K562 (cell line): ENCODE data around the gene NRSN2. TPM values are rescaled to one million over a fixed set of nuclear protein-coding genes. Genes with fewer than 3 reads are reported as not detected.

Experiments
- BACH1 ChIP-seq: fragments of 200-800 bp; sonication (Bioruptor generic); IDR thresholded peaks from 2 replicates; pipeline ENCODE4 v1.6.1; 2016; ENCODE audit warnings: missing genetic modification characterization, missing compliant biosample characterization
- BCL6 ChIP-seq: fragments of 250-450 bp; sonication (Bioruptor Pico); IDR thresholded peaks from 2 replicates; pipeline ENCODE4 v1.4.0; 2020
- CBX2 ChIP-seq: fragments of 200-600 bp; sonication (generic); IDR thresholded peaks from one replicate; pipeline ENCODE4 v1.6.1; 2012; ENCODE audit warnings: mild to moderate bottlenecking, low read length, inconsistent platforms; ENCODE audit not compliant: insufficient read depth, poor library complexity, severe bottlenecking
- HMG20A ChIP-seq: fragments of 450-650 bp; formaldehyde crosslinking; conservative IDR thresholded peaks from 2 replicates; pipeline ENCODE4 v1.4.0; 2020; ENCODE audit warnings: mild to moderate bottlenecking, mixed read lengths
- HMGN3 ChIP-seq: IDR thresholded peaks from 2 replicates; pipeline ENCODE4 v1.6.1; 2011; ENCODE audit warnings: borderline replicate concordance, low read depth, mild to moderate bottlenecking, mixed read lengths, low read length; ENCODE audit not compliant: insufficient read length; ENCODE audit errors: extremely low read depth
- KLF10 ChIP-seq: fragments of 250-450 bp; sonication (Bioruptor Pico); IDR thresholded peaks from 2 replicates; pipeline ENCODE4 v1.6.1; 2021; ENCODE audit warnings: matching md5 sums
- NFIX ChIP-seq: fragments of 250-450 bp; sonication (Bioruptor Pico); IDR thresholded peaks from 2 replicates; pipeline ENCODE4 v1.4.0; 2020; ENCODE audit warnings: low read depth, mild to moderate bottlenecking, moderate library complexity
- NR2C1 ChIP-seq, 2 experiments: fragments of 450-650 bp; IDR thresholded peaks; 2 replicates each; pipeline ENCODE4 v1.6.1; 2017; ENCODE audit warnings: mild to moderate bottlenecking in 2 of 2, antibody characterized with exemption in 1 of 2, inconsistent platforms in 1 of 2, missing compliant biosample characterization in 1 of 2, missing genetic modification characterization in 1 of 2
- NR2F6 ChIP-seq: fragments of 450-650 bp; formaldehyde crosslinking; IDR thresholded peaks from 2 replicates; pipeline ENCODE4 v1.4.0; 2020; ENCODE audit warnings: mild to moderate bottlenecking
- PKNOX1 ChIP-seq: fragments of 450-650 bp; IDR thresholded peaks from 2 replicates; pipeline ENCODE4 v1.6.1; 2016
- RBM14 ChIP-seq: fragments of 200-400 bp; formaldehyde crosslinking; IDR thresholded peaks from 2 replicates; pipeline ENCODE4 v1.6.1; 2018; ENCODE audit warnings: low read depth, mild to moderate bottlenecking, low read length, moderate library complexity, borderline replicate concordance; ENCODE audit not compliant: insufficient read depth
- RFX1 ChIP-seq: fragments of 450-650 bp; IDR thresholded peaks from 2 replicates; pipeline ENCODE4 v1.6.1; 2016; ENCODE audit warnings: mild to moderate bottlenecking, moderate library complexity
- SAFB ChIP-seq: fragments of 200-400 bp; formaldehyde crosslinking; IDR thresholded peaks from 2 replicates; pipeline ENCODE4 v1.6.1; 2017; ENCODE audit warnings: low read depth, low read length, borderline replicate concordance
- SMAD2 ChIP-seq: fragments of 150-350 bp; IDR thresholded peaks from 2 replicates; pipeline ENCODE4 v1.6.1; 2014; ENCODE audit warnings: low read depth, mild to moderate bottlenecking, low read length
- SP2 ChIP-seq: IDR thresholded peaks from 2 replicates; pipeline ENCODE4 v1.6.1; 2011; ENCODE audit warnings: mild to moderate bottlenecking, low read depth, low read length, moderate library complexity; ENCODE audit not compliant: poor library complexity, severe bottlenecking; ENCODE audit errors: extremely low read depth
- ZBTB17 ChIP-seq: fragments of 450-650 bp; formaldehyde crosslinking; IDR thresholded peaks from 2 replicates; pipeline ENCODE4 v1.4.0; 2020; ENCODE audit warnings: mild to moderate bottlenecking
- ZFPM2 ChIP-seq: fragments of 250-450 bp; sonication (Bioruptor Pico); IDR thresholded peaks from 2 replicates; pipeline ENCODE4 v1.5.1; 2022; ENCODE audit warnings: mild to moderate bottlenecking
- ZNF24 ChIP-seq: fragments of 450-650 bp; IDR thresholded peaks from 2 replicates; pipeline ENCODE4 v1.6.1; 2016
- ZNF79 ChIP-seq: fragments of 250-450 bp; sonication (Bioruptor Pico); IDR thresholded peaks from 2 replicates; pipeline ENCODE4 v1.4.0; 2020; ENCODE audit warnings: low read depth, mild to moderate bottlenecking, moderate library complexity
- polyA plus RNA-seq, 8 experiments: library from polyadenylated mRNA; depleted of rRNA in 4 of 8; stranded (reverse) in 5 of 8; unstranded in 3 of 8; fragments of >200 nt; fragmentation: Nextera tagmentation in 2 of 8; fragmentation: Illumina TruSeq in 1 of 8; extraction: Ambion mirVana in 2 of 8; extraction: Trizol in 1 of 8; gene quantifications; 2 replicates each; pipeline versions ENCODE4 v1.2.1 to v1.2.3, GENCODE V29; 2011 to 2014; ENCODE audit warnings: inconsistent platforms in 1 of 8, missing spikeins in 1 of 8
- total RNA-seq, 7 experiments: library from RNA; depleted of rRNA in 6 of 7; stranded (reverse); fragments of >200 nt in 6 of 7; fragmentation: Illumina TruSeq in 2 of 7; extraction: Trizol in 2 of 7; gene quantifications; 2 replicates each; pipeline versions ENCODE4 v1.2.1 to v1.2.3, GENCODE V29; 2011 to 2021; ENCODE audit warnings: low replicate concordance in 1 of 7
- TF ChIP-seq, protein P1 (sequence below), 3 experiments: IDR thresholded peaks in 2 of 3; conservative IDR thresholded peaks in 1 of 3; 2 replicates each; pipeline ENCODE4 v1.5.1; 2011 to 2012; ENCODE audit warnings: low read length in 3 of 3, mild to moderate bottlenecking in 3 of 3, control low read depth in 2 of 3, improper control_type of control experiment in 1 of 3, inconsistent platforms in 1 of 3, low read depth in 1 of 3, mixed read lengths in 1 of 3, moderate library complexity in 1 of 3; ENCODE audit not compliant: insufficient read depth in 2 of 3
- TF ChIP-seq, protein P2 (sequence below): fragments of 200-800 bp; sonication (Bioruptor generic); IDR thresholded peaks from 2 replicates; pipeline ENCODE4 v1.6.1; 2017; ENCODE audit warnings: missing genetic modification characterization, missing compliant biosample characterization
- TF ChIP-seq, protein P3 (sequence below), 2 experiments: fragments of 450-650 bp; IDR thresholded peaks; 2 replicates each; pipeline ENCODE4 v1.6.1; 2016

The NRSN2 gene
- total and polyA plus RNA-seq, 9 of the 15 experiments (the other 6 are each of a cell fraction or from before 2014, with no cell fraction given), result 7.5 to 29.7 (median 11.1) TPM

DNA sequence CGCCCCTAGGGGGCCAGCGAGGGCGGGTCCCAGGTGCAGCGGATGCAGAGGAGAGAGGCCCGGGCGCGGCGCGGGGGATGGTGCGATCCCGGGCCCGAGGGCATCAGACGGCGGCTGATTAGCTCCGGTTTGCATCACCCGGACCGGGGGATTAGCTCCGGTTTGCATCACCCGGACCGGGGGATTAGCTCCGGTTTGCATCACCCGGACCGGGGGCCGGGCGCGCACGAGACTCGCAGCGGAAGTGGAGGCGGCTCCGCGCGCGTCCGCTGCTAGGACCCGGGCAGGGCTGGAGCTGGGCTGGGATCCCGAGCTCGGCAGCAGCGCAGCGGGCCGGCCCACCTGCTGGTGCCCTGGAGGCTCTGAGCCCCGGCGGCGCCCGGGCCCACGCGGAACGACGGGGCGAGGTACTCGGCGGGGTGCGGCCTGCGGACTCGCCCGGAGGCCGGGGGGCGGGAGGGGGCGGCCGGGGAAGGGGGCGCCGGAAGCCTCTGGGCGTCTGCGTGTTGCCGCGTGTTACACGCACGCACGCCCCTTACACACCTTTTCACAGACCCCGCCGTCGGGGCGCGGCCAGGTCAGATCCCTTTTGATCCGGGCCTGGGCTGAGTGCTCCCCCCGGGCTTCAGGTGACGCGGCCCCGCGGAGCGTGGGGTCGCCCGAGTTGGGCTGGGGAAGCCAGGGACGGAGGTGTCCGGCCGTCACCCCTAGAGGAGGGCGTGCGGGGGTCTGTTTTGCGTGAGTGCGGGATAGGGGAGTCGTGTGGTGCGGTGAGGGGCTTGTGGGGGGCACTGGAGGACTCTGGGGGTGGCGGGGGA is 34.1 kb downstream of the NRSN2 start (continued):
- no peak for TF ChIP-seq BCL6
- TF ChIP-seq NR2F6 (CRISPR knock-in tag), result no peak
- TF ChIP-seq RBM14, result no peak
- TF ChIP-seq ZFPM2 (CRISPR knock-in tag), result no peak
- TF ChIP-seq HMG20A, result no peak
- no peak for TF ChIP-seq PKNOX1
- TF ChIP-seq, protein P1, sequence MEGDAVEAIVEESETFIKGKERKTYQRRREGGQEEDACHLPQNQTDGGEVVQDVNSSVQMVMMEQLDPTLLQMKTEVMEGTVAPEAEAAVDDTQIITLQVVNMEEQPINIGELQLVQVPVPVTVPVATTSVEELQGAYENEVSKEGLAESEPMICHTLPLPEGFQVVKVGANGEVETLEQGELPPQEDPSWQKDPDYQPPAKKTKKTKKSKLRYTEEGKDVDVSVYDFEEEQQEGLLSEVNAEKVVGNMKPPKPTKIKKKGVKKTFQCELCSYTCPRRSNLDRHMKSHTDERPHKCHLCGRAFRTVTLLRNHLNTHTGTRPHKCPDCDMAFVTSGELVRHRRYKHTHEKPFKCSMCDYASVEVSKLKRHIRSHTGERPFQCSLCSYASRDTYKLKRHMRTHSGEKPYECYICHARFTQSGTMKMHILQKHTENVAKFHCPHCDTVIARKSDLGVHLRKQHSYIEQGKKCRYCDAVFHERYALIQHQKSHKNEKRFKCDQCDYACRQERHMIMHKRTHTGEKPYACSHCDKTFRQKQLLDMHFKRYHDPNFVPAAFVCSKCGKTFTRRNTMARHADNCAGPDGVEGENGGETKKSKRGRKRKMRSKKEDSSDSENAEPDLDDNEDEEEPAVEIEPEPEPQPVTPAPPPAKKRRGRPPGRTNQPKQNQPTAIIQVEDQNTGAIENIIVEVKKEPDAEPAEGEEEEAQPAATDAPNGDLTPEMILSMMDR (IDR thresholded peaks at IDR 0.05 in 2 of 3, conservative IDR thresholded peaks at IDR 0.05 in 1 of 3; ENCODE audit: insufficient read depth in 2 of 3, low read depth in 1 of 3, low read length in 3 of 3), result peak in 2 of 3 experiments; percentile 29 to 43; a peak in 4 of 6 replicates
- TF ChIP-seq ZBTB17 (CRISPR knock-in tag), result no peak; the same call in 1 of the 2 replicates
- peak; percentile 98 for TF ChIP-seq HMGN3
- TF ChIP-seq BACH1 (tag), result no peak
- TF ChIP-seq KLF10 (CRISPR knock-in tag), result no peak
- peak; percentile 30; the same call in 1 of the 2 replicates for TF ChIP-seq SAFB
- peak; percentile 66; the same call in 1 of the 2 replicates for TF ChIP-seq ZNF24
- TF ChIP-seq SP2, result no peak
- no peak; the same call in 1 of the 2 replicates for TF ChIP-seq NR2C1 (IDR thresholded peaks at IDR 0.05)
- peak; percentile 66 for TF ChIP-seq NR2C1 (tag; IDR thresholded peaks at IDR 0.05)
- TF ChIP-seq SMAD2, result no peak
- TF ChIP-seq, protein P2, sequence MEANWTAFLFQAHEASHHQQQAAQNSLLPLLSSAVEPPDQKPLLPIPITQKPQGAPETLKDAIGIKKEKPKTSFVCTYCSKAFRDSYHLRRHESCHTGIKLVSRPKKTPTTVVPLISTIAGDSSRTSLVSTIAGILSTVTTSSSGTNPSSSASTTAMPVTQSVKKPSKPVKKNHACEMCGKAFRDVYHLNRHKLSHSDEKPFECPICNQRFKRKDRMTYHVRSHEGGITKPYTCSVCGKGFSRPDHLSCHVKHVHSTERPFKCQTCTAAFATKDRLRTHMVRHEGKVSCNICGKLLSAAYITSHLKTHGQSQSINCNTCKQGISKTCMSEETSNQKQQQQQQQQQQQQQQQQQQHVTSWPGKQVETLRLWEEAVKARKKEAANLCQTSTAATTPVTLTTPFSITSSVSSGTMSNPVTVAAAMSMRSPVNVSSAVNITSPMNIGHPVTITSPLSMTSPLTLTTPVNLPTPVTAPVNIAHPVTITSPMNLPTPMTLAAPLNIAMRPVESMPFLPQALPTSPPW, result peak; percentile 60; the same call in 1 of the 2 replicates
- no peak for TF ChIP-seq ZNF79
- TF ChIP-seq, protein P3, sequence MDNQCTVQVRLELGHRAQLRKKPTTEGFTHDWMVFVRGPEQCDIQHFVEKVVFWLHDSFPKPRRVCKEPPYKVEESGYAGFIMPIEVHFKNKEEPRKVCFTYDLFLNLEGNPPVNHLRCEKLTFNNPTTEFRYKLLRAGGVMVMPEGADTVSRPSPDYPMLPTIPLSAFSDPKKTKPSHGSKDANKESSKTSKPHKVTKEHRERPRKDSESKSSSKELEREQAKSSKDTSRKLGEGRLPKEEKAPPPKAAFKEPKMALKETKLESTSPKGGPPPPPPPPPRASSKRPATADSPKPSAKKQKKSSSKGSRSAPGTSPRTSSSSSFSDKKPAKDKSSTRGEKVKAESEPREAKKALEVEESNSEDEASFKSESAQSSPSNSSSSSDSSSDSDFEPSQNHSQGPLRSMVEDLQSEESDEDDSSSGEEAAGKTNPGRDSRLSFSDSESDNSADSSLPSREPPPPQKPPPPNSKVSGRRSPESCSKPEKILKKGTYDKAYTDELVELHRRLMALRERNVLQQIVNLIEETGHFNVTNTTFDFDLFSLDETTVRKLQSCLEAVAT (IDR thresholded peaks at IDR 0.05), result 0 out of 4 replicates have a peak, but pooled peaks of 1 of the 2 experiments have one; percentile 5
- TF ChIP-seq RFX1, result no peak
- TF ChIP-seq NFIX (CRISPR knock-in tag), result no peak
- no peak for TF ChIP-seq CBX2
